ENCODE measurements around the gene CCDC177.
A peak's percentile ranks its signal among the peaks of the same experiment; 100 is the strongest.
"Not testable (repeated sequence)": the region's sequence is repeated elsewhere in the genome, so short reads cannot be mapped to it uniquely, and the experiment has no call there.

Gene CCDC177

DNA sequence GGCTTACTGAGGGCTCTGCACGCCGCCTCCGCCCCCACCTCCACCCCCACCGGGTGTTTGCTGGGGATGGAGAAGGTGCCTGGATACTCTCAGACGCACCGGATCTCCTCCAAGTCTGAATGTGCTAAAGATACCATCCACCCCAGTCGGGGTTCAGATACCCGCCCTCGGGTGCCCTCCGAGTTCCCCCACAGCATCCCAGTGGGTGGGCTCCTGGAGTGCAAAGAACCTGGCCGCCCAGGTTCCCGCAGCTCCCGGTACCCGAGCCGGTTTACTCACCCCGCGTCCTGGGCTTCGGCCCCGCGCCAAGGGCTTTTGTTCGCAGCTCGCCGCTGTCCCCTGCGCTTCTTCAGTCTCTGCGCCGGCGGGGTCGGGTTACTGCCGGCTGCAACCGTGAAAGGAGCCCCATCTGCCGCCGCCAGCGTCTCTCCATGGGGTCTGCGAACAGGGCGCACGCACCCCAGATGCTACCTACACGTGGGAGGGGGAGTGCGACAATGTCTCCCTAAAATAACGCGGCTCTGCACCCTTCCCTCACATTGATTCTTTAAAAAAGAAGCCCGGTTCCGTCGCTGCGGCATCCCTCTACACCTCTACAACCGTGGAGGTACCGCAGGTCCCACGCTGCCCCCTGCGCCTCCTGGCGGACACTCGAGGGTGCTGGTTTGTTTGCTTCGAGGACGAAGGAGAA is at the start of gene CCDC177:
CCDC177 (minus strand) TSS at position 609 of the 691 bp plus-strand sequence. CDS start 1,249 bp downstream, outside the sequence.
- peak; percentile 95 for DNase-seq

DNA sequence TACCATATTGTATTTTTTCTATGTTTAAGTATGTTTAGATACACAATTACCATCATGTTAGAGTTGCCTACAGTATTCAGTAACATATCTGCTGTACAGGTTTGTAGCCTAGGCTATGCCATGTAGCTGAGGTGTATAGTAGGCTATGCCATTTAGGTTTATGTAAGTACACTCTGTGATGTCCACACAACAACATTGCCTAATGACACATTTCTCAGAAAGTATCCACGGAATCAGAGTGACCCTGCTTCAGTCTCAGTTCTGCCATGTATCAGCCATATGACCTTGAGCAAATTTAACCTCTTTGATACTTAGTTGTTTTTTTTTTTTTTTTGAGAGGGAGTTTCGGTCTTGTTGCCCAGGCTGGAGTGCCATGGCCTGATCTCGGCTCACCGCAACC is 49.5 kb upstream of the CCDC177 start:
- no peak for DNase-seq

DNA sequence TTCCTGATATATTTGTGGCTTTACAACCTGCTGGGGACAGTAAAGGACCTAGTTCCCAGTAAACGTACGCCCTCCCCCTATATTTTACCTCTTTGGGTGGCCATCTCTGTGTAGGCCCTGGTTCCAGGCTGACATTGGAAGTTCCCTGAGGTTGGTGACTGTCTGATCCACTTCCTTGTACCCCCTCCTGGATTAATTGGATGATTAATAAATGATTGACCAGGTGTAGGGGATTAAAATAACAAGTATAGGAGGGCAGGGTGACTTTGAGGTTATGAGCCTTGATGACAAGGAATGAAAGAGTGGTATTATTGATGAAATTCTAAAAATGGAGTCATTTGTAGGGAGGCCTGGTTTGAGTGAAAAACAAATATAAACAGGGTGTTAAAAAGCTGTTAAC is 46.3 kb upstream of the CCDC177 start:
- no peak for DNase-seq

DNA sequence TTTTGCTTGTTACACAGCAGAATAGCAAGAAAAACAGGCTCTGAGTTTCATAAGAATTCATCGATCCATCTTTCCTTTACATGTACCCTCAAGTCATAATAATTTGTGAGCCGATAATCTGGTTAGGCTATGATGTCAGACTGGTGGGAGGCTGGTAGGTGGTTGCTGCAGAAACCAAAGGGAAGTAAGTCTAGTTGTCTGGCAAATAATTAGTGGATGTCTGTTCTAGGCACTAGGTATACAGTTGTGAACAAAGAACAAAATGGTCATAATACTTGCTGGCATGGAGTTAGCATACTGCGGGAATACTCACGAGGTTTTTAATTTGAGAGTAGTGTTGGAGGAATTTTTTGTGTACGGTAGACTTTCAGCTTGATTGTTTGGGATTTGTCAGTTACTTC is 45.5 kb upstream of the CCDC177 start:
- no peak for DNase-seq

DNA sequence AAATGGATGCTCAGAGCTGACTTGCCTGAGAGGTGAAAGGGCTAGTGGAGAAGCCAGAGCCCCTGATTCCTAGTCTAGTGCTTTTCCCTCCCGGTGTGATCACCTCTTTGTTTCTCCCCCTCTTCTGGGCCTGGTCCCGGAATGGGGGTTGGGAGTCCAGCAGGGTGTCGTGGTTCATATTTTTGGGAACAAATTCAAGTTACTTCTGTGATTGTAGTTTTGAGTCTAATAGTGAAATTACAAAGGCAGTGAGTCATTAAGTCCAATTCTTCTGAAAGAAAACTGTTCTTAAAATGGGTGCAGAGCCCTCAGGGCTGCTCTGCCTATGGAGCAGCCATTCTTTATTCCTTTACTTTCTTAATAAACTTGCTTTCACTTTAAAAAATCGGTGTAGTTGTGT is 44.3 kb upstream of the CCDC177 start:
- DNase-seq = no peak

DNA sequence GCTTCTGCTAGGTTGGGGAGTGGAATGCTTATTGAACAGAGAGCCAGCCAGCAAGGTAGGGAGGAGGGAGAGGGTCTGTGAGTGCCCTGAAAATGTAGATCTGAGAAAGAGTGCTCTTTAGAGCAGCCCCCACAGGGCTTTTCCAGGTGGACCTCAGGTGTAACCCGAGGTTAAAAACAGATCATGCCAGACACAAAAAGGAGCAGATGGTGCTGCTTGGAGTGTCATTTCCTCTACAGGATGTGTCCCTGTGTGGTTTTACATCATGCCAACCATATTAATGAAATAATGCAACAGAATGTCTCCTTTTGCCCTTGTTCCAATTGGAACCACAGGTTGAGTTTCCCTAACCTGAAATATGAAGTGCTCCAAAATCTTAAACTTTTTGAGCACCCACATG is 43.1 kb upstream of the CCDC177 start:
- DNase-seq = no peak

DNA sequence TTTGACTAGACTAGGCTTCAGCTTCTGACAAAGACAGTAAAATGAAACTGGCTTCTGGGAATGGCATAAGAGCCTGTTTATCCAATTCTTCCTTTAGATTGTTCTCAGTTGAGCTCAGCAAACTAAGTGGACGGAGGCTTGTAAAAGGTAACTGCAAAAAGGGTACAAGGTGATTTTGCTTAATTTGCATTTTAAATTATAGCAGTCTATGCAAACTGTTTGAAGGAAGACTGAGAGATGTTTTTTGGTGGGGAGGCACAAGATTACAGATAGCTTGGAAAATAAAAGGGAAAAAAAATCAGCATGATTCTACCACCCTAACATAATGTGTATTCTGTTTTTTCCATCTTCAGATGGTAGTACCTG is 41.7 kb upstream of the CCDC177 start:
- no peak for DNase-seq

DNA sequence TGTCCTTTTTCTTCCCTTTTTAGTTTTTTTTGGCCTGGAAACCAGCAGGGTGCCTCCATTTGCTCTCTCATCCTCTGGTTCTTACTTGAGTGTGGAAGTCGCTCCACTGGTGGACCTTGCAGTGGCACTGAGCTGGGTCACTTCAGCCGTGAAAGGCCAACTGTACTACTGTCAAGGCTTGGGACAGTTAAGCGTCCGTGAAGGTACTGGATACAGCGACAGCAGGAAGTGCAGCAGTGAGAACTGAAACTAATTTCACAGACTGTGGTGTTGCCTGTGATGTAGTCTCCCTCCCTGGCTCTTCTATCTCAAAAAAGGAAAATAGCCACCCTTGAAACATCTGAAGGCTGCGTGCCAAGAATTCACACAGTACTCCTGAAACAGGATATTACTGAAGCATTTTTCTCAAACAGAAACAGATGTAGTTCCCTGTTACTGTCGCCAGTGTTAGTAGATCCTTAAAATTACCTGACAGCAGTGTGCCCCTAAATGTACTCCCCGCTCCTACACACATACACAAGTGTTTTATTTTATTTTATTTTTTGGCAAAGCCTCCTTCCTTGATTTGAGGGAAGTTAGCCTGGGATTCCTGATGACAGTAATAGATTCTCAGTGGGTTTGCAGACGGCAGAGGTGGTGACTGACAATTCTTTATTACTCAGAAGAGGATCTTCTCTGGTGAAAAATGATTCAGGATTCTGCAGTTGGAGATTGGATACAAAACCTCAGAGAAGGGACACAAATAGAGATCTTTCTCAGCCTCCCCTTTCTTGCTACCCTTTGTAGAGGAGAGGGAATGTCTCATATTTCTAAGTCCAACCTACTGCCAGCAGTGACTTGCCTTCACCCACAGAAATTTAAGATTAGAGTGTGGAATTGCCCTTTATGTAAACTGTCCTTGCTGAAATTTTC is 41.1 kb upstream of the CCDC177 start:
- peak; percentile 66 for DNase-seq

DNA sequence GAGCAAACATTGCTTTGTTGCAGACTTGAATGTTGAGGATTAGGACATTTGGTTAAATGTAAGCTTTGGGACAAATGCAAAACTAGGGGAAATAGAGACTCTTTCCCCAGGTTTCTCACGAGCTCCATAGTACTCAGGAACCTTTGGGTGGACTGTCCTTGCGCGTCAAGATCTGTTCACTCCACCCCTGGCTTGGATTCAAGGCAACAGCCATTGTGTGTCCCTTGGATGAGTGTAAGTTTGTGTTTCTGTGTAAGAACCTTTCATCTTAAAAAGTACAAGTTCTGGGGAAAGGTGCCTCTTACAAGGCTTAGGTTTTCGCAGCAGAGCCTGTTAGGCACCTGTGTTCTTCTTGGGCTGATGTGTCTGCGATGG is 40.4 kb upstream of the CCDC177 start:
- no peak for DNase-seq

DNA sequence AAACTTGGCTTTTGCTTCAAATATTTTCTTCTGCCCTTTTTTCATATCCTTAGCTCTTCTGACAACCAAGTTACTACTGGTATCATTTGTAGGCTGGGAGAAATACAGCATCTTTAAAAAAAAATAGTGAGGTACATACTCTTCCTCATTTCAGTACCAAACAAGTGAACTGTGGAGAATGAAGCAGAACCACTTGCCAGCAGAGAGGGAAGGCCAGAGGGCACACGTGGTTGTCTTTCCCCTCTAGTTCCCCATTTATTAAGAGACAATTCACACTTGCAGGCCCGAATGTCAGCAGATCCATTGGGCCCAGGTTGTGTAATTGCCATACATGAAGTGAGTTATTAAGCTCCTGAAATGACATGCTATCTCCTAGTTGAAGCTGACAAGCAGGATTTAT is 39.9 kb upstream of the CCDC177 start:
- DNase-seq = no peak

DNA sequence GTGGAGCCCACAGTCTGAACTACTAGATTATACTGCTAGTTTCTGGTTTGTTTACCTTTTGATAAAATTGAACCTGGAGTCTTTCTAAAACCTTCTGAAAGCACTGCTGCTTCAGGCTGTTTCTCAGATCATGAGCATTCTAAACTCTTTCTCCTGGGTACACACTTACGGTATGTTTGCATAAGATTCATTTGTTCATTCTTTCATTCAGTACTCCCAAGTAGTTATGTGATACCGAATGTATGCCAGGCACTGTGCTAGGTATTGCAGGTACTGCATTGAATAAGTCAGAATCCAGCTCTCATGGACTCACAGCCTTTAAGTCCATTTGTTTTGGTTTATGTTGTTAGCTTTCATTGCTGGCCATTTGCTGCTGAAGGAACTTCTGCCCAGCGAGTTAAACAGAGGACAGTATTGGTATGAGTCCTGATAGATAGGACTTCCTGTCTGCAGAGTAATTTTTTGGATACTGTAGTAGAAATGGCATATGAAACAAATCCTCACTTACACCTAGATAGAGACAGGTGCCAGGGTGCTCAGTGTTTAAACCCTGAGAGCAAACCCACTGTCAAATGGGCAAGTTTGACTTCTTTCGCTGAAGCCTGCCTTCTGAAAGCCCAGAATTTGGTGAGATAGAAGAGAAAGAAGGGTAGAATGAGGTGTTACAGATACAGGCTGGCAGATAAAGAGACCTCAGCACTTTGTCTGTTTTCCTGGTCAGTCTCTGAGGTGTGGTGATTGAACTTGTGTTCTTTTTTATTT is 38.8 kb upstream of the CCDC177 start:
- DNase-seq = no peak

DNA sequence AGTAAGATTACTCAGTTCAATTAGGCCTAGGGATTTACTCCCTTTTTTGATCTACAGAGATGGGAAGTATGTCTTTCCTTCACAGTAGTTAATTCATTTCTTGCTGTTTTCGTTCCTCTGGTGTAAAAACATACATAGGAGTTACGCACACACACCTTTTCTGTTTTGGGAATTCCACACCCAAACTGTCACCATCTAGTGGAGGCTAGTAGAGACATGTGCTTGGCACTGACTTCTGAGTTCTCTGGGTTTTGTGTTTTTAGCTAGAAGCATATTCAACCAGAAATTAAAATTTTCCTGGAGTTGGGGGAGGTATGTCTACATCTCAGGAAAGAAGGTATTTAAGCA is 38.1 kb upstream of the CCDC177 start:
- no peak for DNase-seq

DNA sequence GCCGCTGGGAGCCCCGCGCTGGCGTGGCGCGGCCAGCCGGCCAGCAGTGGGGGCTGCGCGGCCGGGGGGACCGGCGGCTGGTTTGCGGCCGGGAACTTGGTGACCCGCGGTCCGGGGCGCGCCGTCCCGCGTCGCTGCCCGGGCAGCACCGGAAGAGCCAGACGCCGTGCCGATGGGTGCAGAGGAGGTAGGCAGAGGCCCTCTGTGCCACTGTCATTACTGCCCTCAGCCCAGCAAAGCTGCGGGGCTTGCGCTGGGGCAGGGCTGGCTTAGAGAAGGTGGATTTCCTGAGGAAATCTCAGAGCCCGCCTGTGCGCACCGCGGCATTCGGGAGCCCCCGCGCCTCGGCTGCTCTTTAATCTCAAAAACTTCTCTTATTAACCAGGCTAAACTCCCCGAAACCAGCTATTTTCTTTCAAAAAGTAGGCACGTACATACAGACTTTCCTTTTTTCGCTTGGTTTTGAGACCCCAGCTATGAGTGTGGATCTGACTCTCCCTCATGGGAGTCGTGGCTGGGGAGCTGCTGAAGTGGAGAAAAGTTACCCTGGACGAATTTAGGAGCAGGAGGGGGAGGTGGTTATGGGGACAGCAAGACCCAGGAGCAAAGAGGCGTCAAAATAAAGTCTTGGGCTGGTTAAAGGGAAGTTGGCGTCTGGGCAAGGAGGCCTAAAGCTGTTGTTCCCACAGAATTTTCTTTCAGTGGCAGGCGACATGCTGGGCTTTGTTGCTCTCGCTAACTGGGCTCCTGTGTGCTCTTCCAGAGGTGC is 37.5 kb upstream of the CCDC177 start:
- DNase-seq = peak; percentile 33

DNA sequence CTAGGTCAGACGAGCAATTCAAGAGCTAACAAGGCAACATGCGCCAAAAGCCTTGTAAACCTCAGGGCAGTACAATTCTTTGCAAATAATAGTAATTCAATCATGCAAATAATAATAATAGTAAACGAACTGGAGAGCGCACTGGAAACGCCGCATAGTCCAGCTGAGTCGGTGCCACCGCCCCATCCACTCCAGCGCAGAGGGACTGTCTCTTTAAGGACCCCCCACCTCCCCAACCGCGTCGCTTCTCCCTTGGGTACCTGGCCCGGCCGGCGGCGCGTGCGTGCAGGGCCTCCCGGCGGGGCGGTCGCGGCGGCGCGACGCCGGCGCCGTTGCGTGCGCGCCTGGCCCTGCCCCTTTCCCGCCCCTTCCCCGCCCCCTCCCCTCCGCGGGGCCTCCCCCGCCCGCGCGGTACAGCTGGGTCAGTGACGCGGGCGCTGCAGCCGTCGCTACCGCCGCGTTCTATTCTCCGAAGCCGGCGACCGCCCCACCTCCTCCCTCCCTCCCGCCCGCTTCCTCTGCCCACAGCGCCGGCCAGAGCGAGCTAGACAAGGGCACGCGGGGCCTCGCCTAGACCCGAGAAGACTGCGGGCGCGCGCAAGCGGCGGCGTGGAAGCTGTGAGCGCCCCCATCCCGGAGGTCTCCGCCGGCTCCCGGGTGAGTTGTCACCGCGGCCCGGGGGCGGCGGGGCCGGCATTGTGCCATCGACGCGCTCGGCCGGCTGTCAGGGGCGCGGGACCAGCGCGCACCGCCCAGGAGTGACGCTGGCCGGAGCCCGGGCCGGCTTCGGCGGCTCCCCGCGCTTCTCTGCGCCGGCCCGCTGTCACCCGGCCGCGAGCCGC is 36.7 kb upstream of the CCDC177 start, which contains the start of gene SUSD6:
SUSD6 (plus strand) TSS at position 425 of the 842 bp plus-strand sequence. CDS start 46,997 bp downstream, outside the sequence.
- DNase-seq = peak; percentile 89

DNA sequence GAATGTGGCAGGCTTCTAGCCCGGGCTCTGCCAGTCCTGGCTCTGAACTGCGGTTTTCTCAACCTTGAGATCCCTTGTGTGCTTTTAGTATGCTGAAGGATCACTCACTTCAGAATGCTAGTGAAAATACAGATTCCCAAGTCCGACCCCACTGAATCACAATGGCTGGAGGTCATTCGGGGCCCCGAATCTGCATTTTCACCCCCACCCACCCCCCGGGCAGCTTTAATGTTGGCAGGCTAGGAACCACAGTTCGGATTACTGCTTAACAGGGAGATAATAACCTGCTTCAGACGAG is 36.2 kb upstream of the CCDC177 start:
- no peak for DNase-seq

DNA sequence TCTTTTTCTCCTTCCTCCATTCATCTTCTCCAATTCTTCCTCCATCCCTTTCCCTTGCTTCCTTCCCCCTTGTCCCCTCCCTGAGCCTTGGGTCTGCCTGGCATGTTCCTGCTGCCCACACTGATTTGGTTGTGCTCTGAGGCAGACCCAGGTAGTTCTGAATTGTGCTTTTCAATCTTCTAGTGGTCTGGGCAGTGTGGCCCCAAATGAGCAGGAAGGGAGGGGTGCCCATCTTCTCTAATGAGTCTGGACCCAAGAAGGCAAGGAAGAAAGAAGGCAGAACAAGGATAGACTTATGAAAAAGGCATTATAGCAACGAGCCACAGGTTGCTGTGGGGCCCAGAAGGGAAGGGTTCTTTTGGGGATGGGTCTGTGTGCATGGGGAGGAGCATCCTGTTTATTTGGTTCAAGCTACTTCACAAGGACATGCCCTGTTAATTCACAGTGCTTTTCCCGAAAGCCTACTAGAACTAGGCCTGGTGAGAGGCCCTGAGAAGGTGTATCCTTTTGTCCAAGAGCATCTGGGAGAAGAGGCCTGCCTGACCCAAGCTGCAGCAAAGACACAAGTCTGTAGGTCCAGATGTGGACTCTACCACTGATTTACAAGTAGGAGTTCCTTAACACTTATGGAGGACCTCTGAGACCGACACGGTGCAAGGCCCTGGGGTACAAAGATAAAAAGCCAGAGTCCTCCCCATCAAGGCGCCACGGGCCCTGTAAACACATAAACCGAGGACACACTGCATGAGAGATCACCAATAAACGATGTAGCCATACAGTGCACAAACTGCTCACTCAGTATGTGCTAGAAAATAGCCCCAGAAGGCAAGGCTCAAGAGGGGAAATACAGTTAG is 35.6 kb upstream of the CCDC177 start:
- peak; percentile 40 for DNase-seq

DNA sequence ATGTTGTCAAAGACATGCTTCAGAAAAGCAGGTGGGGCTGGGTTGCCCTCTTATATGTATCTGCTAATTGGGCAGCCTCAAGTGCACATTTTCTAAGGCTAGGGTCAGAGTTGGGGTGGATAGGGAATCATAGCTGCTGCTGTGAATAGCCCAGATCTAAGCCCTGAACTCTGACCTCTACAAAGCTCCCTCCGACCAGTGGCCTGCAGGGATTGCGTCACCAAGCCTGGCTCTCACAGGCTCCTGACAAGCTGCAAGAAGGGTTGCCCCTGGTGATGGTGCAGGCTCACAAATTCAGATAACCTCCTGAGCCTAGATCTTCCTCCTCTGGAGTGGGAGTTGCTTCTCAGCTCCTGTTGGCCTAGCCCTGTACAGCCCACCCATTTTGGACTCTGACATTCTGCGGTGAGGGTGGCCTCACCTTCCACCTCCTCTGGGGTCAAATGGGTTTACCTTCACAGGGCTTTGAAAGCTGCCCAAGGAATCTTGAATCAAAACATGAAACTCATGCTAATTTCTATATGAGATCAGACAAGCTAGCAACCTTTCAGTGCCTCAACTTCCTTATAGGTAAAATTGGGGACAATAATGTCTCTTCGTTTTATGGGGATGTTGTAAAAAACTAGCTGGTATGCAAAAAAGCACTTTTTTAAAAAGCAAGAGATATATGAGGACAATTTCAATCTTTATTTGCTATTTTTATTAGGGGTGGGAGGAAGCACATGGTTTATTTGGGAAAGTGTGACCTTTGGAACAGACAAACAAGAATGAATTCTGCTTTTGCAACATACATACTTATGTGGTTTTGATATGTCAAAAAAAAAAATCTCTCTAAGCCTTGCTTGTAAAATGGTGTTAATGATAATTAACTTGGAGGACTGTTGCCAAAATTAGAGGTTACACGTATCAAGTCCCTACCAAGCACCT is 31.9 kb upstream of the CCDC177 start:
- DNase-seq = no peak

DNA sequence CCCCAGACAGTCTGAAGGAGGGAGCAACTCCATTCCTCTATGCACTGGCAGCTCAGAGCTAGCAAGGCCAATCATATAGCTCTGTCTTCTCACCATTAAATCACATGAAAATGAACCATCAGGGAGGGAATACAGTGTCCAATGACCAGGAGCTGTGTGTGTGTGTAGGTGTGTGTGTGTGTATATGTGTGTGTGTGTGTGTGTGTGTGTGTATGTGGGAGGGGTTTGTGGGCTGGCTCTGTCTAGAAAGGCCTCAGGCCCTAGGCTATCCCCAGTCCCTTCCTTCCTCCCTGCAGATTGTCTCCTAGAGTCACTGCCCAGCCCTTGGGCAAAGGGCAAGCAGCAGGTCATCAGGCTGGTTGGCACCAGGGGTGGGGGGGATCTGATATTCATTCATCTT is 31.1 kb upstream of the CCDC177 start:
- no peak for DNase-seq

DNA sequence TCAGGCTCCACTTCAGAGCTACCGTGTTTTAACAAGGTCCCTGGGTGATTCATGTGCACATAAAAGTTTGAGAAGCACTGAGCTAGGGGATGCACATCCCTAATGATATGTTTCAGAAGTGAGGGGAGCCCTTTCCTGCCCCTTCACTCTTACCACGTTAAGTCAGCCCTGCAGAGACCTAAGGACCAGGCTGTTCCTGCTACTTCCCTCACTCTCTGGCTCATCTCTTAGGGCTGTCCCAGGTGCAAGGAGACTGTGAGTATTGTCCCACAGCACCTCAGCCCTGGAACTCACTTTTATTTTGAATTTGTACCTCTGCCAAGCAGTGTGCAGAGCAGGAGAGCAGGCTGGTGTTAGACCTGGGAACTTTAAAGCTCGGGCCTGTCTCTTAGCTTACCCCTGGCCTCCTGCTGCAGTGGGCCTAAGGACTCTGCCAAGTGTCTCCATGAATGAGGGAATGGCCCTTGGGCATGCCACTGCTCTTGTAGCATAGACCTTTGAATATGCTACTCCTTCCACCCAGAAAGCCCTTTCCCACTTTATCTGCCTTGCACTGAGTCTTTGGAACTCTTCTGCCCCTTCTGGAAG is 25.7 kb upstream of the CCDC177 start:
- no peak for DNase-seq

DNA sequence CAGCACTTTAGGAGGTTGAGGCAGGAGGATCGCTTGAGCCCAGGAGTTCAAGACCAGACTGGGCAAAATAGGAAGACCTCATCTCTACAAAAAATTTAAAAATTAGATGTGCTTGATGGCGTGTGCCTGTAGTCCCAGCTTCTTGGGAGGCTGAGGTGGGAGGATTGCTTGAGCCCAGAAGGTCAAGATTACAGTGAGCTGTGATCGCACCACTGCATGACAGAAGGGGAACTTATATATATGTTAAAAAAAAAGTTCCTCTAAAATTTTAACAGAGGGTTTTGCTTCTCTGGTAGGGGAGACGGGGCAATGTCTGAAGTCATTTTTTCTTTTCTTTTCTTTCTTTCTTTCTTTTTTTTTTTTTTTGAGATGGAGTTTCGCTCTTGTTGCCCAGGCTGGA is 24.8 kb upstream of the CCDC177 start:
- DNase-seq = not testable (repeated sequence)
